HepG2 (cell line): ENCODE results near the gene IFT52. TPM values are rescaled to one million over a fixed set of nuclear protein-coding genes. Genes with fewer than 3 reads are reported as not detected.

Experiments
- DNMT3B ChIP-seq: conservative IDR thresholded peaks from 2 replicates; pipeline ENCODE4 v1.6.1; 2016; ENCODE audit warnings: missing biosample characterization, control low read depth
- GABPB1 ChIP-seq: IDR thresholded peaks from 2 replicates; pipeline ENCODE4 v1.6.1; 2016; ENCODE audit warnings: mild to moderate bottlenecking, missing genetic modification reagents, moderate library complexity, missing compliant biosample characterization
- GATAD2A ChIP-seq: IDR thresholded peaks from 2 replicates; pipeline ENCODE4 v1.6.1; 2016
- KAT2B ChIP-seq: fragments of 150-350 bp; IDR thresholded peaks from 2 replicates; pipeline ENCODE4 v1.6.1; 2014; ENCODE audit warnings: low read depth, low read length, borderline replicate concordance
- MED8 ChIP-seq: sonication (generic); formaldehyde crosslinking; IDR thresholded peaks from 2 replicates; pipeline ENCODE4 v1.8.1; 2023; ENCODE audit warnings: mild to moderate bottlenecking, missing genetic modification reagents; ENCODE audit not compliant: insufficient replicate concordance
- NFYB ChIP-seq: sonication (generic); formaldehyde crosslinking; IDR thresholded peaks from 2 replicates; pipeline ENCODE4 v1.4.0; 2020; ENCODE audit warnings: missing genetic modification reagents
- RFX3 ChIP-seq: IDR thresholded peaks from 2 replicates; pipeline ENCODE4 v1.6.1; 2016; ENCODE audit warnings: missing biosample characterization, missing genetic modification reagents
- SKI ChIP-seq: fragments of 450-650 bp; IDR thresholded peaks from one replicate; pipeline ENCODE4 v1.6.1; 2018; ENCODE audit warnings: mild to moderate bottlenecking; ENCODE audit not compliant: partially characterized antibody
- SRSF9 ChIP-seq: fragments of 200-400 bp; formaldehyde crosslinking; IDR thresholded peaks from 2 replicates; pipeline ENCODE4 v1.6.1; 2018; ENCODE audit warnings: borderline replicate concordance, mild to moderate bottlenecking, low read depth, low read length; ENCODE audit not compliant: insufficient read depth, poor library complexity, severe bottlenecking
- SSRP1 ChIP-seq: IDR thresholded peaks from 2 replicates; pipeline ENCODE4 v1.6.1; 2016; ENCODE audit warnings: control low read depth
- ZBTB3 ChIP-seq: sonication (generic); formaldehyde crosslinking; IDR thresholded peaks from 2 replicates; pipeline ENCODE4 v1.4.0; 2020; ENCODE audit warnings: low read depth, mild to moderate bottlenecking, moderate library complexity, missing genetic modification reagents, borderline replicate concordance
- ZNF577 ChIP-seq: sonication (generic); formaldehyde crosslinking; IDR thresholded peaks from 2 replicates; pipeline ENCODE4 v1.4.0; 2020; ENCODE audit warnings: mild to moderate bottlenecking, low read depth, missing genetic modification reagents, borderline replicate concordance
- ZNF616 ChIP-seq: sonication (generic); formaldehyde crosslinking; IDR thresholded peaks from 2 replicates; pipeline ENCODE4 v1.5.0; 2020; ENCODE audit warnings: low read depth, mild to moderate bottlenecking, missing genetic modification reagents
- ZNF891 ChIP-seq: sonication (generic); formaldehyde crosslinking; IDR thresholded peaks from 2 replicates; pipeline ENCODE4 v1.5.0; 2020; ENCODE audit warnings: mild to moderate bottlenecking, missing genetic modification reagents
- polyA plus RNA-seq, 8 experiments: library from polyadenylated mRNA; depleted of rRNA in 3 of 8; stranded (reverse) in 7 of 8; unstranded in 1 of 8; fragments of >200 nt; fragmentation: Illumina TruSeq in 4 of 8; extraction: Trizol in 4 of 8; gene quantifications; 2 replicates each; pipeline versions ENCODE4 v1.2.1 to v1.2.3, GENCODE V29; 2011 to 2016; ENCODE audit warnings: low read depth in 4 of 8, missing spikeins in 1 of 8, mixed read lengths in 1 of 8; ENCODE audit not compliant: insufficient read depth in 1 of 8
- total RNA-seq, 5 experiments: library from RNA; depleted of rRNA; stranded (reverse); fragments of >200 nt; fragmentation: Illumina TruSeq; extraction: Trizol; gene quantifications; 2 replicates each; pipeline ENCODE4 v1.2.3, GENCODE V29; 2016; ENCODE audit warnings: low read depth in 1 of 5
- TF ChIP-seq, protein P1 (sequence below): sonication (generic); formaldehyde crosslinking; IDR thresholded peaks from 2 replicates; pipeline ENCODE4 v1.4.0; 2020; ENCODE audit warnings: mild to moderate bottlenecking, missing genetic modification reagents, borderline replicate concordance
- TF ChIP-seq, protein P2 (sequence below): sonication (generic); formaldehyde crosslinking; IDR thresholded peaks from 2 replicates; pipeline ENCODE4 v1.4.0; 2020; ENCODE audit warnings: missing genetic modification reagents
- TF ChIP-seq, protein P3 (sequence below): sonication (generic); formaldehyde crosslinking; IDR thresholded peaks from 2 replicates; pipeline ENCODE4 v1.5.0; 2020; ENCODE audit warnings: missing genetic modification reagents
- TF ChIP-seq, protein P4 (sequence below): sonication (generic); formaldehyde crosslinking; IDR thresholded peaks from 2 replicates; pipeline ENCODE4 v1.5.0; 2020; ENCODE audit warnings: mild to moderate bottlenecking, low read depth, missing genetic modification reagents, borderline replicate concordance

IFT52 gene
- total and polyA plus RNA-seq, 2 of the 13 experiments (the other 11 are each of a cell fraction or from before 2014, with no cell fraction given): 48.0 to 64.0 TPM

DNA sequence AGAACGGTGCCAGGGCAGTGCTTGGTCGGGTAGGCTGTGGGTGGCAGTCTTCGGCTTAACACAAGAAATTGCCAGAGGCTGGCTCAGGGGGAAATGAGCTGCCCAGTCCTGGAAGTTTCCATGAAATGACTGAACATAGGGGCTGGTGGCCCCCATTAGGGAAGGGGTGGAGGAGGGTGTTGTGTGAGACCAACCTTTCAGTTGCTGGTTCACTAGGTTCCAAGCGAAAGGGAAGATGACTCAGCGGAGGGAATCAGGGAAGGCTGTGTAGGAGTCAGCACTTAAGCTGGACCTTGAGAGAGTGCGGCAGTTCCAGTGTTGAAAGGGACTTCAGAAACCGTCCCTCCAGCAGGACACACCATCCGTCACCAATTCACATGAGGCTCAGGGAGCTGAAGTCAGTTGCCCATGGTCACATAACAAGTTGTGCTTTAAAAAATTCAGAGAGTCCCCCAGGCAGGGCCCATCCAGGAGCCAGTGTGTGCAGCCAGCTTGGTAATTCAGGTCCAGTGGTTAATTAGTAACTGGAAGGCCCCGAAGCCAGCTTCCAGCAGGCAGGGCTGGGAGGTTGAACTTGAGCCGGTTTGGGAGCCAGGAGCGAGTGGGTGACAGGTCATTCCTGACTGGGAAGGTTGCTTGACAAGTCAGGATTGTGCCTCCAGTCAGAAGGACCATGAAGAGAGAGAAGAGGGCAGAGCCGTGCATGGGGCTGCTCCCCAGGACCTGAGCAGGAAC, 32.2 kb upstream of the IFT52 start, which contains the start of gene SGK2 (continued):
- TF ChIP-seq MED8 (CRISPR knock-in tag): peak; percentile 77
- peak; percentile 89 for TF ChIP-seq GATAD2A (CRISPR knock-in tag)
- TF ChIP-seq ZBTB3 (CRISPR knock-in tag): no peak; the same call in none of the 2 replicates
- no peak for TF ChIP-seq RFX3 (CRISPR knock-in tag)
- TF ChIP-seq ZNF616 (CRISPR knock-in tag): no peak
- peak; percentile 21; the same call in 1 of the 2 replicates for TF ChIP-seq SSRP1 (CRISPR knock-in tag)
- TF ChIP-seq ZNF577: no peak
- TF ChIP-seq KAT2B: no peak
- TF ChIP-seq SRSF9: no peak
- TF ChIP-seq ZNF891 (CRISPR knock-in tag): peak; percentile 92; the same call in 1 of the 2 replicates
- TF ChIP-seq SKI: peak; percentile 97
- TF ChIP-seq, protein P1, sequence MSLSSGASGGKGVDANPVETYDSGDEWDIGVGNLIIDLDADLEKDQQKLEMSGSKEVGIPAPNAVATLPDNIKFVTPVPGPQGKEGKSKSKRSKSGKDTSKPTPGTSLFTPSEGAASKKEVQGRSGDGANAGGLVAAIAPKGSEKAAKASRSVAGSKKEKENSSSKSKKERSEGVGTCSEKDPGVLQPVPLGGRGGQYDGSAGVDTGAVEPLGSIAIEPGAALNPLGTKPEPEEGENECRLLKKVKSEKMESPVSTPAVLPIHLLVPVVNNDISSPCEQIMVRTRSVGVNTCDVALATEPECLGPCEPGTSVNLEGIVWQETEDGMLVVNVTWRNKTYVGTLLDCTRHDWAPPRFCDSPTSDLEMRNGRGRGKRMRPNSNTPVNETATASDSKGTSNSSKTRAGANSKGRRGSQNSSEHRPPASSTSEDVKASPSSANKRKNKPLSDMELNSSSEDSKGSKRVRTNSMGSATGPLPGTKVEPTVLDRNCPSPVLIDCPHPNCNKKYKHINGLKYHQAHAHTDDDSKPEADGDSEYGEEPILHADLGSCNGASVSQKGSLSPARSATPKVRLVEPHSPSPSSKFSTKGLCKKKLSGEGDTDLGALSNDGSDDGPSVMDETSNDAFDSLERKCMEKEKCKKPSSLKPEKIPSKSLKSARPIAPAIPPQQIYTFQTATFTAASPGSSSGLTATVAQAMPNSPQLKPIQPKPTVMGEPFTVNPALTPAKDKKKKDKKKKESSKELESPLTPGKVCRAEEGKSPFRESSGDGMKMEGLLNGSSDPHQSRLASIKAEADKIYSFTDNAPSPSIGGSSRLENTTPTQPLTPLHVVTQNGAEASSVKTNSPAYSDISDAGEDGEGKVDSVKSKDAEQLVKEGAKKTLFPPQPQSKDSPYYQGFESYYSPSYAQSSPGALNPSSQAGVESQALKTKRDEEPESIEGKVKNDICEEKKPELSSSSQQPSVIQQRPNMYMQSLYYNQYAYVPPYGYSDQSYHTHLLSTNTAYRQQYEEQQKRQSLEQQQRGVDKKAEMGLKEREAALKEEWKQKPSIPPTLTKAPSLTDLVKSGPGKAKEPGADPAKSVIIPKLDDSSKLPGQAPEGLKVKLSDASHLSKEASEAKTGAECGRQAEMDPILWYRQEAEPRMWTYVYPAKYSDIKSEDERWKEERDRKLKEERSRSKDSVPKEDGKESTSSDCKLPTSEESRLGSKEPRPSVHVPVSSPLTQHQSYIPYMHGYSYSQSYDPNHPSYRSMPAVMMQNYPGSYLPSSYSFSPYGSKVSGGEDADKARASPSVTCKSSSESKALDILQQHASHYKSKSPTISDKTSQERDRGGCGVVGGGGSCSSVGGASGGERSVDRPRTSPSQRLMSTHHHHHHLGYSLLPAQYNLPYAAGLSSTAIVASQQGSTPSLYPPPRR (CRISPR knock-in tag): peak; percentile 79; the same call in 1 of the 2 replicates
- TF ChIP-seq, protein P2, sequence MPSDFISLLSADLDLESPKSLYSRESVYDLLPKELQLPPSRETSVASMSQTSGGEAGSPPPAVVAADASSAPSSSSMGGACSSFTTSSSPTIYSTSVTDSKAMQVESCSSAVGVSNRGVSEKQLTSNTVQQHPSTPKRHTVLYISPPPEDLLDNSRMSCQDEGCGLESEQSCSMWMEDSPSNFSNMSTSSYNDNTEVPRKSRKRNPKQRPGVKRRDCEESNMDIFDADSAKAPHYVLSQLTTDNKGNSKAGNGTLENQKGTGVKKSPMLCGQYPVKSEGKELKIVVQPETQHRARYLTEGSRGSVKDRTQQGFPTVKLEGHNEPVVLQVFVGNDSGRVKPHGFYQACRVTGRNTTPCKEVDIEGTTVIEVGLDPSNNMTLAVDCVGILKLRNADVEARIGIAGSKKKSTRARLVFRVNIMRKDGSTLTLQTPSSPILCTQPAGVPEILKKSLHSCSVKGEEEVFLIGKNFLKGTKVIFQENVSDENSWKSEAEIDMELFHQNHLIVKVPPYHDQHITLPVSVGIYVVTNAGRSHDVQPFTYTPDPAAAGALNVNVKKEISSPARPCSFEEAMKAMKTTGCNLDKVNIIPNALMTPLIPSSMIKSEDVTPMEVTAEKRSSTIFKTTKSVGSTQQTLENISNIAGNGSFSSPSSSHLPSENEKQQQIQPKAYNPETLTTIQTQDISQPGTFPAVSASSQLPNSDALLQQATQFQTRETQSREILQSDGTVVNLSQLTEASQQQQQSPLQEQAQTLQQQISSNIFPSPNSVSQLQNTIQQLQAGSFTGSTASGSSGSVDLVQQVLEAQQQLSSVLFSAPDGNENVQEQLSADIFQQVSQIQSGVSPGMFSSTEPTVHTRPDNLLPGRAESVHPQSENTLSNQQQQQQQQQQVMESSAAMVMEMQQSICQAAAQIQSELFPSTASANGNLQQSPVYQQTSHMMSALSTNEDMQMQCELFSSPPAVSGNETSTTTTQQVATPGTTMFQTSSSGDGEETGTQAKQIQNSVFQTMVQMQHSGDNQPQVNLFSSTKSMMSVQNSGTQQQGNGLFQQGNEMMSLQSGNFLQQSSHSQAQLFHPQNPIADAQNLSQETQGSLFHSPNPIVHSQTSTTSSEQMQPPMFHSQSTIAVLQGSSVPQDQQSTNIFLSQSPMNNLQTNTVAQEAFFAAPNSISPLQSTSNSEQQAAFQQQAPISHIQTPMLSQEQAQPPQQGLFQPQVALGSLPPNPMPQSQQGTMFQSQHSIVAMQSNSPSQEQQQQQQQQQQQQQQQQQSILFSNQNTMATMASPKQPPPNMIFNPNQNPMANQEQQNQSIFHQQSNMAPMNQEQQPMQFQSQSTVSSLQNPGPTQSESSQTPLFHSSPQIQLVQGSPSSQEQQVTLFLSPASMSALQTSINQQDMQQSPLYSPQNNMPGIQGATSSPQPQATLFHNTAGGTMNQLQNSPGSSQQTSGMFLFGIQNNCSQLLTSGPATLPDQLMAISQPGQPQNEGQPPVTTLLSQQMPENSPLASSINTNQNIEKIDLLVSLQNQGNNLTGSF (CRISPR knock-in tag): no peak
- no peak; the same call in 1 of the 2 replicates for TF ChIP-seq NFYB (CRISPR knock-in tag)
- TF ChIP-seq, protein P3, sequence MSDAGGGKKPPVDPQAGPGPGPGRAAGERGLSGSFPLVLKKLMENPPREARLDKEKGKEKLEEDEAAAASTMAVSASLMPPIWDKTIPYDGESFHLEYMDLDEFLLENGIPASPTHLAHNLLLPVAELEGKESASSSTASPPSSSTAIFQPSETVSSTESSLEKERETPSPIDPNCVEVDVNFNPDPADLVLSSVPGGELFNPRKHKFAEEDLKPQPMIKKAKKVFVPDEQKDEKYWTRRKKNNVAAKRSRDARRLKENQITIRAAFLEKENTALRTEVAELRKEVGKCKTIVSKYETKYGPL: no peak
- TF ChIP-seq, protein P4, sequence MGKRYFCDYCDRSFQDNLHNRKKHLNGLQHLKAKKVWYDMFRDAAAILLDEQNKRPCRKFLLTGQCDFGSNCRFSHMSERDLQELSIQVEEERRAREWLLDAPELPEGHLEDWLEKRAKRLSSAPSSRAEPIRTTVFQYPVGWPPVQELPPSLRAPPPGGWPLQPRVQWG (CRISPR knock-in tag): no peak
- peak; percentile 26; the same call in 1 of the 2 replicates for TF ChIP-seq DNMT3B (CRISPR knock-in tag)
- TF ChIP-seq GABPB1 (CRISPR knock-in tag): peak; percentile 56
